ENCODE results near the gene CLDN10.

The CLDN10 gene

DNA sequence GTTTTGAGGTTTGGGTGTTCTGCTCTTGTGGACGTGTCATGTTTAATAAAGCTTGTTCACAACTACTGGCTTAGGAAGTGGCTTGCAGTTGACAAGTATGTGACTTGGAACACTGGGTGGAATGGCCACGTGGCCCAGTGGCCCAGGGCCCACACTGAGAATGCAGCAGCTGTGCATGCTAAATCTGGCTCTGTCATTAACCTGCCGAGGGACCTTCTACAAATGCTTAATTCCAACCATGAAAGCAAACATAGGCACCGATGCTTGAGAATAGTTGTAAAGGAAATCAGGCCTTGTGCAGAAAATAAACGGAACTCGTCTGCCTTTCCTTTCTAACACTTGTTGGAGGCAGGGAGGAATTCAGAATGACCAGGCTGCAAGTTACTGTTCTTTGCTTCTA, 11.6 kb upstream of the CLDN10 start:
- no peak overlapping the region for H3K23ac ChIP-seq (ENCODE audit: low read length in 2 of 2)
- no peak overlapping the region for H4K8ac ChIP-seq (ENCODE audit: low read length)
- H3K4me2 ChIP-seq (ENCODE audit: low read length, poor library complexity, severe bottlenecking): no peak overlapping the region
- no peak overlapping the region for H3K4ac ChIP-seq (ENCODE audit: low read depth in 1 of 2, low read length in 2 of 2)
- WGBS: 70% methylated on average over 5 of the region's 6 CpGs
- no peaks in the 10 kb centered on the region for H3K36me3 ChIP-seq (ENCODE audit: control insufficient read depth in 1 of 2, insufficient read depth in 2 of 2, low read depth in 1 of 2, low read length in 2 of 2)
- no peak overlapping the region for H2AK5ac ChIP-seq (ENCODE audit: low read length, severe bottlenecking)
- no peak overlapping the region for H3K18ac ChIP-seq (ENCODE audit: low read depth in 1 of 2, low read length in 2 of 2)
- H2BK12ac ChIP-seq (ENCODE audit: low read length in 2 of 2): no peak overlapping the region
- no peak overlapping the region for H2BK120ac ChIP-seq (ENCODE audit: low read depth, low read length)
- H3K4me3 ChIP-seq (ENCODE audit: insufficient read depth in 1 of 2, low read depth in 1 of 2, low read length in 2 of 2): no peak overlapping the region
- no peak overlapping the region for H3K14ac ChIP-seq (ENCODE audit: low read length in 2 of 2)
- H3K79me1 ChIP-seq (replicated peaks; ENCODE audit: low read length, poor library complexity, severe bottlenecking): no peaks in the 10 kb centered on the region
- no peak overlapping the region for H2AFZ ChIP-seq (ENCODE audit: low read depth, low read length)
- no peak for DNase-seq
- no peaks in the 10 kb centered on the region for H3K9me3 ChIP-seq (ENCODE audit: control insufficient read depth, low read length)
- H4K91ac ChIP-seq (ENCODE audit: low read length): no peak overlapping the region
- H3K9ac ChIP-seq (ENCODE audit: low read length): no peak overlapping the region
- no peak overlapping the region for H2BK15ac ChIP-seq (ENCODE audit: low read depth, poor library complexity, severe bottlenecking)
- H3K27ac ChIP-seq (ENCODE audit: low read length, poor library complexity, severe bottlenecking): no peak overlapping the region
- no peak overlapping the region for H2BK5ac ChIP-seq (ENCODE audit: low read depth, low read length, poor library complexity, severe bottlenecking)
- no peaks in the 10 kb centered on the region for H3K4me1 ChIP-seq (ENCODE audit: control insufficient read depth, insufficient read depth, low read depth, low read length)
- H3K27me3 ChIP-seq (ENCODE audit: control insufficient read depth in 1 of 2, insufficient read depth in 1 of 2, low read length in 2 of 2): peaks cover 0 to 19% of the 10 kb centered on the region in 2 experiments

DNA sequence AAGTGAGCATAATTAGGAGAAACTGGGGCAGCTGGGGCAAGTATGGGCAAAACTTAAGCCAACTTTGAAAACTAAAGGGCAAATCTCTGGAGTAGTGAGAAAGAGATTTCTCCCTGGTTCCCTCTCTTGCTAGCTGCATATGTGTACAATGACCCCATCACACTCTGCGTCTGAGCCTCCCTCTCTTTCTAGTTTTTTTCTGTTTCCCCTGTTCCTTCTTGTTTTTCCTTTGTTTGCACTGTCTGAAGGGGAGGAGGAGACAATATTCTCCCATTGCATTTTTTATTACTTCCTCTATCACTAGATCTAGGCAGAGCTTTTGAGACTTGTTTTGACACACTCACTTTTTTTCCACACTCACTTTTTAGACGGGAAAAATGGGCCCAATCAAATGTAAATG, 11.2 kb upstream of the CLDN10 start:
- H3K36me3 ChIP-seq (ENCODE audit: control insufficient read depth in 1 of 2, insufficient read depth in 2 of 2, low read depth in 1 of 2, low read length in 2 of 2): no peaks in the 10 kb centered on the region
- H2BK12ac ChIP-seq (ENCODE audit: low read length in 2 of 2): no peak overlapping the region
- no peak overlapping the region for H3K27ac ChIP-seq (ENCODE audit: low read length, poor library complexity, severe bottlenecking)
- H3K9ac ChIP-seq (ENCODE audit: low read length): no peak overlapping the region
- no peaks in the 10 kb centered on the region for H3K9me3 ChIP-seq (ENCODE audit: control insufficient read depth, low read length)
- no peak overlapping the region for H4K8ac ChIP-seq (ENCODE audit: low read length)
- H2BK5ac ChIP-seq (ENCODE audit: low read depth, low read length, poor library complexity, severe bottlenecking): no peak overlapping the region
- no peak overlapping the region for H2BK120ac ChIP-seq (ENCODE audit: low read depth, low read length)
- H3K14ac ChIP-seq (ENCODE audit: low read length in 2 of 2): no peak overlapping the region
- no peak overlapping the region for H4K91ac ChIP-seq (ENCODE audit: low read length)
- H3K23ac ChIP-seq (ENCODE audit: low read length in 2 of 2): no peak overlapping the region
- H3K79me1 ChIP-seq (replicated peaks; ENCODE audit: low read length, poor library complexity, severe bottlenecking): no peaks in the 10 kb centered on the region
- H3K4ac ChIP-seq (ENCODE audit: low read depth in 1 of 2, low read length in 2 of 2): no peak overlapping the region
- no peak for DNase-seq
- H3K4me3 ChIP-seq (ENCODE audit: insufficient read depth in 1 of 2, low read depth in 1 of 2, low read length in 2 of 2): no peak overlapping the region
- peaks cover 0 to 23% of the 10 kb centered on the region in 2 experiments for H3K27me3 ChIP-seq (ENCODE audit: control insufficient read depth in 1 of 2, insufficient read depth in 1 of 2, low read length in 2 of 2)
- 29% methylated on average over 1 of the region's 2 CpGs for WGBS
- H2AFZ ChIP-seq (ENCODE audit: low read depth, low read length): no peak overlapping the region
- H3K4me2 ChIP-seq (ENCODE audit: low read length, poor library complexity, severe bottlenecking): no peak overlapping the region
- no peak overlapping the region for H3K18ac ChIP-seq (ENCODE audit: low read depth in 1 of 2, low read length in 2 of 2)
- H2AK5ac ChIP-seq (ENCODE audit: low read length, severe bottlenecking): no peak overlapping the region
- H3K4me1 ChIP-seq (ENCODE audit: control insufficient read depth, insufficient read depth, low read depth, low read length): no peaks in the 10 kb centered on the region
- no peak overlapping the region for H2BK15ac ChIP-seq (ENCODE audit: low read depth, poor library complexity, severe bottlenecking)

DNA sequence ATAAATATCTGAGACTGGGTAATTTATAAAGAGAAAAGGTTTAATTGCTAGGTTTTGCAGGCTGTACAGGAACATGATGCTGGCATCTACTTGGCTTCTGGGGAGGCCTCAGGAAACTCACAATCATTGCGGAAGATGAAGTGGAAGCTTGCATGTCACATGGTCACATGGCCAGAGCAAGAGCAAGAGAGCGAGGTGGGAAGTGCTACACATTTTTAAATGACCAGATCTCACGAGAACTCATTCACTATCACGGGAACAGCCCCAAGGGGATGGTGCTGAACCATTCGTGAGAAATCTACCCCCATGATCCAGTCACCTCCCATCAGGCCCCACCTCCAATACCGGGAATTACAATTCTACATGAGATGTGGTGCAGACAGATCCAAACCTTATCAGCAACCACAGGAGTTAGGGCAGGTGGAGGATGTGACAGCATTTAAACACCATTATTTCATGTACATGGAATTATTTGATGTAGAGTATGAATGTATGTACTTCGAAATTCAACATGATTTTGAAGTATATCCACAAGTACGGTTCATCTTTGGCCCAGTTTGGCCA, 10.5 kb upstream of the CLDN10 start:
- no peak overlapping the region for H2BK5ac ChIP-seq (ENCODE audit: low read depth, low read length, poor library complexity, severe bottlenecking)
- H3K36me3 ChIP-seq (ENCODE audit: control insufficient read depth in 1 of 2, insufficient read depth in 2 of 2, low read depth in 1 of 2, low read length in 2 of 2): no peaks in the 10 kb centered on the region
- no peak overlapping the region for H4K91ac ChIP-seq (ENCODE audit: low read length)
- H2AFZ ChIP-seq (ENCODE audit: low read depth, low read length): no peak overlapping the region
- no peaks in the 10 kb centered on the region for H3K9me3 ChIP-seq (ENCODE audit: control insufficient read depth, low read length)
- peaks cover 0 to 29% of the 10 kb centered on the region in 2 experiments for H3K27me3 ChIP-seq (ENCODE audit: control insufficient read depth in 1 of 2, insufficient read depth in 1 of 2, low read length in 2 of 2)
- H3K23ac ChIP-seq (ENCODE audit: low read length in 2 of 2): no peak overlapping the region
- no peak overlapping the region for H2BK12ac ChIP-seq (ENCODE audit: low read length in 2 of 2)
- H3K4me3 ChIP-seq (ENCODE audit: insufficient read depth in 1 of 2, low read depth in 1 of 2, low read length in 2 of 2): no peak overlapping the region
- no peak overlapping the region for H3K9ac ChIP-seq (ENCODE audit: low read length)
- H3K4me2 ChIP-seq (ENCODE audit: low read length, poor library complexity, severe bottlenecking): no peak overlapping the region
- no peak overlapping the region for H3K14ac ChIP-seq (ENCODE audit: low read length in 2 of 2)
- no peak overlapping the region for H4K8ac ChIP-seq (ENCODE audit: low read length)
- H3K79me1 ChIP-seq (replicated peaks; ENCODE audit: low read length, poor library complexity, severe bottlenecking): no peaks in the 10 kb centered on the region
- H2BK120ac ChIP-seq (ENCODE audit: low read depth, low read length): no peak overlapping the region
- no peak for DNase-seq
- no peak overlapping the region for H2AK5ac ChIP-seq (ENCODE audit: low read length, severe bottlenecking)
- H3K4me1 ChIP-seq (ENCODE audit: control insufficient read depth, insufficient read depth, low read depth, low read length): no peaks in the 10 kb centered on the region
- no peak overlapping the region for H3K4ac ChIP-seq (ENCODE audit: low read depth in 1 of 2, low read length in 2 of 2)
- H3K18ac ChIP-seq (ENCODE audit: low read depth in 1 of 2, low read length in 2 of 2): no peak overlapping the region
- 95% methylated on average over 5 of the region's 8 CpGs for WGBS
- no peak overlapping the region for H2BK15ac ChIP-seq (ENCODE audit: low read depth, poor library complexity, severe bottlenecking)
- no peak overlapping the region for H3K27ac ChIP-seq (ENCODE audit: low read length, poor library complexity, severe bottlenecking)

DNA sequence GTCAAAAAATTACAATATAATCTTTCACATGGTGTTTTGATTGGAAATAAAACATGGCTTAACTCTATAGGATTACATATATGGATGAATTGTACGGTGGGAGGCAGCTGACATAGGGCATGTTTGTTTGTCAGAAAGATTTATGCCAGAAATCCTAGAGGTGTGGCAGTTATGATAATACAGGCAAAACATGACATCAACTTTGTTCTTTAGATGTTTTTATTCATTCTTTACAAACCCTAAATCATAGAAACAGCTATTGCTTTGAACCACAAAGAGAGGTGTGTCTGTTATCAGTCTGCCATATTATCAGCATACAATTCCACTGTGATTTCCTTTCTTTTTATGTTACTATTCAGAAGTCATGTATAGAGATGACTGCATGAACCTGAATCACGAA, 8.2 kb upstream of the CLDN10 start:
- no peak overlapping the region for H2BK12ac ChIP-seq (ENCODE audit: low read length in 2 of 2)
- no peak overlapping the region for H3K4me2 ChIP-seq (ENCODE audit: low read length, poor library complexity, severe bottlenecking)
- no peaks in the 10 kb centered on the region for H3K4me1 ChIP-seq (ENCODE audit: control insufficient read depth, insufficient read depth, low read depth, low read length)
- H2AK5ac ChIP-seq (ENCODE audit: low read length, severe bottlenecking): no peak overlapping the region
- no peak for DNase-seq
- H3K4me3 ChIP-seq (ENCODE audit: insufficient read depth in 1 of 2, low read depth in 1 of 2, low read length in 2 of 2): no peak overlapping the region
- H3K4ac ChIP-seq (ENCODE audit: low read depth in 1 of 2, low read length in 2 of 2): no peak overlapping the region
- no peaks in the 10 kb centered on the region for H3K79me1 ChIP-seq (replicated peaks; ENCODE audit: low read length, poor library complexity, severe bottlenecking)
- no peak overlapping the region for H4K91ac ChIP-seq (ENCODE audit: low read length)
- peaks cover 0 to 38% of the 10 kb centered on the region in 2 experiments for H3K27me3 ChIP-seq (ENCODE audit: control insufficient read depth in 1 of 2, insufficient read depth in 1 of 2, low read length in 2 of 2)
- no peak overlapping the region for H3K18ac ChIP-seq (ENCODE audit: low read depth in 1 of 2, low read length in 2 of 2)
- no peak overlapping the region for H2AFZ ChIP-seq (ENCODE audit: low read depth, low read length)
- H2BK5ac ChIP-seq (ENCODE audit: low read depth, low read length, poor library complexity, severe bottlenecking): no peak overlapping the region
- H3K23ac ChIP-seq (ENCODE audit: low read length in 2 of 2): no peak overlapping the region
- no peak overlapping the region for H3K14ac ChIP-seq (ENCODE audit: low read length in 2 of 2)
- no peak overlapping the region for H4K8ac ChIP-seq (ENCODE audit: low read length)
- H2BK15ac ChIP-seq (ENCODE audit: low read depth, poor library complexity, severe bottlenecking): no peak overlapping the region
- no peak overlapping the region for H3K27ac ChIP-seq (ENCODE audit: low read length, poor library complexity, severe bottlenecking)
- H2BK120ac ChIP-seq (ENCODE audit: low read depth, low read length): no peak overlapping the region
- H3K9me3 ChIP-seq (ENCODE audit: control insufficient read depth, low read length): no peaks in the 10 kb centered on the region
- H3K36me3 ChIP-seq (ENCODE audit: control insufficient read depth in 1 of 2, insufficient read depth in 2 of 2, low read depth in 1 of 2, low read length in 2 of 2): no peaks in the 10 kb centered on the region
- no peak overlapping the region for H3K9ac ChIP-seq (ENCODE audit: low read length)
- 73% methylated on average over 1 of the region's 2 CpGs for WGBS
